Endothelial cell of umbilical vein (primary cell): ENCODE data around the gene ZFR2. TPM values are rescaled to one million over a fixed set of nuclear protein-coding genes. Genes with fewer than 3 reads are reported as not detected.

Experiments used
- BruUV-seq: library from RNA; stranded (reverse); fragments of 400-500 nt; replicated peaks from 2 replicates; lab custom pipeline; 2021; lab: Mats Ljungman, UMichigan
- CTCF ChIA-PET: fragments of 300-600, 350-600 bp; sonication (Branson Sonifier 250); formaldehyde crosslinking; loops from one replicate; lab custom pipeline; 2021; ENCODE audit warnings: antibody characterized with exemption, inconsistent platforms; lab: Charles Lee
- POLR2A ChIA-PET: fragments of 300-600, 350-600 bp; sonication (Branson Sonifier 250); formaldehyde crosslinking; loops from one replicate; lab custom pipeline; 2021; ENCODE audit warnings: antibody characterized with exemption, inconsistent platforms; lab: Charles Lee
- DNase-seq: peaks from one replicate; pipeline ENCODE4 v3.0.0-alpha.2; 2011; ENCODE audit warnings: low read depth, low spot score
- FAIRE-seq: peaks from 2 replicates; lab custom pipeline; 2011; peaks lifted over from hg19 to GRCh38; lab: Jason Lieb, UNC
- H2AFZ ChIP-seq: 2 replicates; pipeline ENCODE4 v1.6.0; 2012; ENCODE audit warnings: low read depth, low read length, control low read depth, inconsistent platforms
- H3K27ac ChIP-seq: 2 replicates; pipeline ENCODE4 v1.5.1; 2011; ENCODE audit warnings: low read depth, mild to moderate bottlenecking, control low read depth, low read length, moderate library complexity; ENCODE audit not compliant: insufficient read depth
- H3K27me3 ChIP-seq, 2 experiments: 2 replicates each; pipeline versions ENCODE4 v1.6.0 to v1.6.1; 2011; ENCODE audit warnings: low read length in 2 of 2, mixed read lengths in 1 of 2; ENCODE audit not compliant: control insufficient read depth in 2 of 2, insufficient read depth in 2 of 2
- H3K36me3 ChIP-seq, 2 experiments: 2 replicates in 1 of 2; 3 replicates in 1 of 2; pipeline ENCODE4 v1.5.1; 2011; ENCODE audit warnings: low read length in 2 of 2, mild to moderate bottlenecking in 1 of 2, moderate library complexity in 1 of 2; ENCODE audit not compliant: control insufficient read depth in 2 of 2, insufficient read depth in 2 of 2; ENCODE audit errors: extremely low read depth in 1 of 2
- H3K4me1 ChIP-seq: 3 replicates; pipeline ENCODE4 v1.5.1; 2011; ENCODE audit warnings: mild to moderate bottlenecking, low read length; ENCODE audit not compliant: control insufficient read depth, insufficient read depth; ENCODE audit errors: extremely low read depth
- H3K4me2 ChIP-seq: 2 replicates; pipeline ENCODE4 v1.6.1; 2011; ENCODE audit warnings: low read length, control low read depth, mixed read lengths; ENCODE audit not compliant: insufficient read depth
- H3K4me3 ChIP-seq, 3 experiments: fragments of 200-600 bp in 1 of 3; sonication (generic), shearing (Covaris generic) in 1 of 3; replicated peaks in 1 of 3; 2 replicates each; pipeline ENCODE4 v1.5.1; 2011 to 2016; ENCODE audit warnings: control low read depth in 3 of 3, low read length in 3 of 3, mild to moderate bottlenecking in 2 of 3, inconsistent platforms in 1 of 3, low read depth in 1 of 3, moderate library complexity in 1 of 3; ENCODE audit not compliant: insufficient read depth in 1 of 3
- H3K79me2 ChIP-seq: 2 replicates; pipeline ENCODE4 v1.6.0; 2012; ENCODE audit warnings: low read length, inconsistent platforms; ENCODE audit not compliant: control insufficient read depth, insufficient read depth
- H3K9ac ChIP-seq: replicated peaks from 2 replicates; pipeline ENCODE3; 2011; ENCODE audit warnings: low read length, control low read depth; ENCODE audit not compliant: insufficient read depth; ENCODE audit errors: extremely low read depth
- H3K9me1 ChIP-seq: replicated peaks from 3 replicates; pipeline ENCODE4 v1.6.0; 2011; ENCODE audit warnings: mild to moderate bottlenecking, low read length; ENCODE audit not compliant: control insufficient read depth, insufficient read depth; ENCODE audit errors: extremely low read depth
- H3K9me3 ChIP-seq: replicated peaks from 2 replicates; pipeline ENCODE4 v1.5.1; 2012; ENCODE audit warnings: low read length, inconsistent platforms; ENCODE audit not compliant: control insufficient read depth, insufficient read depth
- H4K20me1 ChIP-seq: replicated peaks from 2 replicates; pipeline ENCODE3; 2011; ENCODE audit warnings: mild to moderate bottlenecking, low read length; ENCODE audit not compliant: control insufficient read depth, insufficient read depth; ENCODE audit errors: extremely low read depth
- EZH2 ChIP-seq: IDR thresholded peaks from 2 replicates; pipeline ENCODE4 v1.6.1; 2012; ENCODE audit warnings: borderline replicate concordance, low read depth, mild to moderate bottlenecking, moderate library complexity, low read length, inconsistent platforms; ENCODE audit not compliant: severe bottlenecking
- FOS ChIP-seq: IDR thresholded peaks from 2 replicates; pipeline ENCODE4 v1.6.1; 2011; ENCODE audit warnings: mild to moderate bottlenecking, low read length, moderate library complexity, borderline replicate concordance; ENCODE audit not compliant: insufficient read depth
- GATA2 ChIP-seq: IDR thresholded peaks from 2 replicates; pipeline ENCODE4 v1.7.0; 2011; ENCODE audit warnings: low read depth, mild to moderate bottlenecking, moderate library complexity, mixed read lengths, low read length; ENCODE audit not compliant: insufficient read length, insufficient read depth
- JUN ChIP-seq: IDR thresholded peaks from 2 replicates; pipeline ENCODE4 v1.6.1; 2011; ENCODE audit warnings: borderline replicate concordance, low read depth; ENCODE audit not compliant: insufficient read length, insufficient read depth
- MYC ChIP-seq: IDR thresholded peaks from one replicate; pipeline ENCODE4 v1.6.1; 2011; ENCODE audit warnings: mild to moderate bottlenecking, low read depth, low read length
- POLR2A ChIP-seq: IDR thresholded peaks from 2 replicates; pipeline ENCODE4 v1.6.1; 2012; ENCODE audit warnings: low read depth, mild to moderate bottlenecking, control low read depth, low read length
- POLR2AphosphoS5 ChIP-seq: IDR thresholded peaks from 2 replicates; pipeline ENCODE4 v1.6.1; 2012; ENCODE audit warnings: low read depth, mild to moderate bottlenecking, control low read depth, low read length, moderate library complexity; ENCODE audit not compliant: insufficient read depth
- dilution Hi-C: fragments of 300-500 bp; cut with MboI; formaldehyde crosslinking; loops from one replicate; pipeline ENCODE4 v1.15.0; 2019; ENCODE audit warnings: low sequenced_read_pairs; ENCODE audit not compliant: extremely low pct_ligation_motif_present
- intact Hi-C: fragments of 100-400 bp; cut with micrococcal nuclease; formaldehyde crosslinking; loops from one replicate; pipeline ENCODE4 v1.10.0; 2022
- polyA plus RNA-seq, 4 experiments: library from polyadenylated mRNA; depleted of rRNA in 3 of 4; stranded (reverse) in 3 of 4; unstranded in 1 of 4; fragments of >200 nt; gene quantifications; 2 replicates each; pipeline versions ENCODE4 v1.2.1 to v1.2.3, GENCODE V29; 2011 to 2012; ENCODE audit warnings: missing spikeins in 1 of 4
- total RNA-seq: library from RNA; stranded (reverse); gene quantifications from 2 replicates; pipeline ENCODE4 v1.2.3, GENCODE V29; 2021
- TF ChIP-seq, protein P1 (sequence below), 2 donors: IDR thresholded peaks; 1 replicate in 1 of 2; 2 replicates in 1 of 2; pipeline ENCODE4 v1.5.1; 2011; ENCODE audit warnings: low read length in 2 of 2, mild to moderate bottlenecking in 2 of 2, moderate library complexity in 2 of 2, control low read depth in 1 of 2, inconsistent platforms in 1 of 2, low read depth in 1 of 2; ENCODE audit not compliant: insufficient read depth in 1 of 2; ENCODE audit errors: extremely low read depth in 1 of 2
- TF ChIP-seq, protein P2 (sequence below): IDR thresholded peaks from 2 replicates; pipeline ENCODE4 v1.6.1; 2011; ENCODE audit not compliant: insufficient read depth, insufficient read length

The ZFR2 gene
- total and polyA plus RNA-seq, 2 donors (not counting 3 experiments of a cell fraction or from before 2014, with no cell fraction given) = not detected

DNA sequence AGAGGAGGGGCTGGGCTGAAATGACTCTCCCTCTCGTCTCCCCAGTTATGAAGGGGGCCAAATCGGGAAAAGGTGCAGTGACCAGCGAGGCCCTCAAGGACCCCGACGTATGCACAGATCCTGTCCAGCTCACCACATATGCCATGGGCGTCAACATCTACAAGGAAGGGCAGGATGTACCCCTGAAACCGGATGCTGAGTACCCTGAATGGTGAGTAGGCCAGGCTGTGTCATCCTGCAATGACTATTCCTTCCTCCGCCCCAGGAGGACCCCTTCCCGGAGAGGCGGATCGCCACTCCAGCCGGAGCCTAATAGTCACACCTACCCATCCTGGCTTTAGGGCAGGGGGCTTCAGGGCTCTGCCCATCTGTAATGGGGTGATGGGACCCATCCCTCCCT lies 103.7 kb downstream of the ZFR2 start:
- H3K9me3 ChIP-seq = no peaks in the 10 kb centered on the region
- peaks cover 17% of the 10 kb centered on the region for H3K4me1 ChIP-seq
- H3K79me2 ChIP-seq = peaks cover 13% of the 10 kb centered on the region
- POLR2A ChIA-PET = no interaction called here
- H3K27me3 ChIP-seq = no peaks in the 10 kb centered on the region
- CTCF ChIA-PET = no interaction called here
- no peak overlapping the region for H3K4me3 ChIP-seq
- no peak overlapping the region for H2AFZ ChIP-seq
- no peak overlapping the region for H3K9ac ChIP-seq
- FAIRE-seq (no peak), DNase-seq (peak; percentile 13)
- H3K36me3 ChIP-seq = peaks cover 2 to 10% of the 10 kb centered on the region in 2 experiments
- no peaks in the 10 kb centered on the region for H4K20me1 ChIP-seq
- H3K9me1 ChIP-seq = no peaks in the 10 kb centered on the region
- BruUV-seq = no TSS peak
- H3K4me2 ChIP-seq = no peak overlapping the region
- dilution Hi-C loops (no loop called here), intact Hi-C loops (no loop called here)
- H3K27ac ChIP-seq = no peak overlapping the region
- peak; percentile 7 for TF ChIP-seq JUN
- TF ChIP-seq, protein P1, sequence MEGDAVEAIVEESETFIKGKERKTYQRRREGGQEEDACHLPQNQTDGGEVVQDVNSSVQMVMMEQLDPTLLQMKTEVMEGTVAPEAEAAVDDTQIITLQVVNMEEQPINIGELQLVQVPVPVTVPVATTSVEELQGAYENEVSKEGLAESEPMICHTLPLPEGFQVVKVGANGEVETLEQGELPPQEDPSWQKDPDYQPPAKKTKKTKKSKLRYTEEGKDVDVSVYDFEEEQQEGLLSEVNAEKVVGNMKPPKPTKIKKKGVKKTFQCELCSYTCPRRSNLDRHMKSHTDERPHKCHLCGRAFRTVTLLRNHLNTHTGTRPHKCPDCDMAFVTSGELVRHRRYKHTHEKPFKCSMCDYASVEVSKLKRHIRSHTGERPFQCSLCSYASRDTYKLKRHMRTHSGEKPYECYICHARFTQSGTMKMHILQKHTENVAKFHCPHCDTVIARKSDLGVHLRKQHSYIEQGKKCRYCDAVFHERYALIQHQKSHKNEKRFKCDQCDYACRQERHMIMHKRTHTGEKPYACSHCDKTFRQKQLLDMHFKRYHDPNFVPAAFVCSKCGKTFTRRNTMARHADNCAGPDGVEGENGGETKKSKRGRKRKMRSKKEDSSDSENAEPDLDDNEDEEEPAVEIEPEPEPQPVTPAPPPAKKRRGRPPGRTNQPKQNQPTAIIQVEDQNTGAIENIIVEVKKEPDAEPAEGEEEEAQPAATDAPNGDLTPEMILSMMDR (IDR thresholded peaks at IDR 0.05; ENCODE audit: extremely low read depth in 1 of 2, insufficient read depth in 1 of 2, low read depth in 1 of 2, low read length in 2 of 2) = no peak
- no peak for TF ChIP-seq GATA2
- TF ChIP-seq FOS = peak; percentile 40
- TF ChIP-seq, protein P2, sequence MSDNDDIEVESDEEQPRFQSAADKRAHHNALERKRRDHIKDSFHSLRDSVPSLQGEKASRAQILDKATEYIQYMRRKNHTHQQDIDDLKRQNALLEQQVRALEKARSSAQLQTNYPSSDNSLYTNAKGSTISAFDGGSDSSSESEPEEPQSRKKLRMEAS = no peak
- TF ChIP-seq POLR2AphosphoS5 = peak; percentile 49
- TF ChIP-seq MYC = no peak
- TF ChIP-seq POLR2A = no peak
- no peak for TF ChIP-seq EZH2
